HG03025 (cell line): ENCODE results near the gene MICAL3.
"Not testable (repeated sequence)": the region's sequence is repeated elsewhere in the genome, so short reads cannot be mapped to it uniquely, and the experiment has no call there.

Source experiments
- ATAC-seq: cut with Tn5 transposase; IDR thresholded peaks from one replicate; pipeline ENCODE4 v1.9.1; 2021; ENCODE audit warnings: mild to moderate bottlenecking, moderate library complexity; ENCODE audit not compliant: unreplicated experiment, low FRiP score

Gene MICAL3

GRCh38 chr22:18024276-18024939 lies at the start of gene MICAL3:
MICAL3 (minus strand) TSS chr22:18024561; CDS start chr22:17906812, 117,749 bp downstream.
- ATAC-seq = no peak

GRCh38 chr22:18073927-18074326 lies 49.6 kb upstream of the MICAL3 start:
- not testable (repeated sequence) for ATAC-seq

- ATAC-seq = no peak
Measured at GRCh38 chr22:18073467-18073866, 49.1 kb upstream of the MICAL3 start.

- ATAC-seq = no peak
Measured at GRCh38 chr22:18071968-18072310, 47.6 kb upstream of the MICAL3 start.

GRCh38 chr22:18071307-18071967 lies 47.1 kb upstream of the MICAL3 start:
- ATAC-seq = not testable (repeated sequence)

- ATAC-seq = no peak
Measured at GRCh38 chr22:18070556-18071306, 46.4 kb upstream of the MICAL3 start.

GRCh38 chr22:18070041-18070440 lies 45.7 kb upstream of the MICAL3 start:
- ATAC-seq = no peak

GRCh38 chr22:18069041-18069440 lies 44.7 kb upstream of the MICAL3 start:
- ATAC-seq = no peak

GRCh38 chr22:18068381-18068988 lies 44.1 kb upstream of the MICAL3 start:
- no peak for ATAC-seq

GRCh38 chr22:18067548-18068341 lies 43.4 kb upstream of the MICAL3 start:
- no peak for ATAC-seq

GRCh38 chr22:18067121-18067520 lies 42.8 kb upstream of the MICAL3 start:
- no peak for ATAC-seq

GRCh38 chr22:18066181-18066859 lies 42.0 kb upstream of the MICAL3 start:
- ATAC-seq = no peak

- ATAC-seq = no peak
Measured at GRCh38 chr22:18065256-18065655, 40.9 kb upstream of the MICAL3 start.

GRCh38 chr22:18064636-18065035 lies 40.3 kb upstream of the MICAL3 start:
- no peak for ATAC-seq

GRCh38 chr22:18063715-18064114 lies 39.4 kb upstream of the MICAL3 start:
- ATAC-seq = not testable (repeated sequence)

- ATAC-seq = no peak
Measured at GRCh38 chr22:18063306-18063705, 38.9 kb upstream of the MICAL3 start.

GRCh38 chr22:18062421-18062820 lies 38.1 kb upstream of the MICAL3 start:
- ATAC-seq = no peak

GRCh38 chr22:18060646-18061620 lies 36.6 kb upstream of the MICAL3 start:
- ATAC-seq = no peak

GRCh38 chr22:18059991-18060390 lies 35.6 kb upstream of the MICAL3 start:
- ATAC-seq = no peak
